Activated CD8-positive, alpha-beta memory T cell treated with anti-CD3 and anti-CD28 coated beads, Interleukin-2, amount 50 U/mL, for 4 hours (primary cell): ENCODE data around the gene LZTR1.

Experiments
- DNase-seq: peaks from one replicate; pipeline ENCODE4 v3.0.0-alpha.2; 2020

LZTR1 gene

DNA sequence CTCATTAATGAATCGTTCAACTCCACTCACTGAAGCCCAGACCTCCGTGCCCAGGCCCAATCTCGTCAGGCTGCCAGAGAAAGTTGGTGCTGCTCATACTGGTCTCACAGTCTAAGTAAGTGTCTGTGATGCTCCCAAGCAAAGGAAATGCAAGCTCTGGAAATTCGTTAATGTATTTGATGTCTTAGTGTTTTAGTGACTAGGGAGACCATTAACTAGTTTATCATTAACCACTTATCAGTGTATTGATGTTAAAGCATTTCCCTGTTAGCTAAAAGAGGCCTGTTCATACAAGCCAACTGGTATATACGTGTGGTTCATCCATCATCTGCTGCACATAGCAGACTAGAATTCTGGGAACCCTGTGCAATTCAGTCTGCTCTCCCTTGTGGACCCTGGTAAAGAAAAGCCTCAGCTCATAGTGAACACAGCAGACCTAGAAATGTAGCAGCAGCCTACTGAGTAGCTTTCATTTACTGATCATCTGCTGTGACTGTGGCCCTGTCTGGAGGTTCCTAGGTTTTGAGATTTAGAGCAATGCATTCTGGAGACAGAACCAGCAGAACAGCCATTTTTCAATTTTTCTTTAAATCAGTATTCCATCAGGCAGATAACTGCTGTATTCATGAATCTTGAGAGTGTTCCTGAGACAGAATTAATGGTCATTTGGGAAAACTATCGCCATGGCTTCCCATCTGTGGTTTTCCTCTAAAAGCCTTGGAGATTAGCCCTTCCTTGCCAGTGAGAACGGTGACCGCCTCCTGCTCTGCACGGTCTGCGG, 30.8 kb upstream of the LZTR1 start:
- no peak for DNase-seq

DNA sequence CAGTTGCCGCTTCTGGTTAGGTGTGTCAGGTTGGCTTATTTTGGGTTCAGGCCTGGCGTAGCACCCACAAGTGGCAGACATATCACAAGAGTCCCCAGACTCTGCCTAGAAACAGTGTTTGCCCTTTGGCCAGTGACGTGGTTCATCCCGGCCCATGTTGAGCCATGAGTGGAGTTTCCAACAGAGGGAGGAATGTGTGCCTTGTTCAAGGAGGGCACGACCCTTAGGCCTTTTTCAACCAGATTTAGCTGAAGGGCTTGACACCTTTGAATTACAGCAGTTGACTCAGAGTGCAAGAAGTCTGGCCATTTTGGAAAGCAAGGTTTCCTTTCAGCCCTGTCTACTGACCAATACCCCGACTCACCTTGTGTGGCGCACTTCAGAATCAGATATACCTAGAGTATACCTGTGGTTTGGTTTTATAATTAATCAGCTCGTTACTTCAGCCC, 30.1 kb upstream of the LZTR1 start:
- DNase-seq = no peak

DNA sequence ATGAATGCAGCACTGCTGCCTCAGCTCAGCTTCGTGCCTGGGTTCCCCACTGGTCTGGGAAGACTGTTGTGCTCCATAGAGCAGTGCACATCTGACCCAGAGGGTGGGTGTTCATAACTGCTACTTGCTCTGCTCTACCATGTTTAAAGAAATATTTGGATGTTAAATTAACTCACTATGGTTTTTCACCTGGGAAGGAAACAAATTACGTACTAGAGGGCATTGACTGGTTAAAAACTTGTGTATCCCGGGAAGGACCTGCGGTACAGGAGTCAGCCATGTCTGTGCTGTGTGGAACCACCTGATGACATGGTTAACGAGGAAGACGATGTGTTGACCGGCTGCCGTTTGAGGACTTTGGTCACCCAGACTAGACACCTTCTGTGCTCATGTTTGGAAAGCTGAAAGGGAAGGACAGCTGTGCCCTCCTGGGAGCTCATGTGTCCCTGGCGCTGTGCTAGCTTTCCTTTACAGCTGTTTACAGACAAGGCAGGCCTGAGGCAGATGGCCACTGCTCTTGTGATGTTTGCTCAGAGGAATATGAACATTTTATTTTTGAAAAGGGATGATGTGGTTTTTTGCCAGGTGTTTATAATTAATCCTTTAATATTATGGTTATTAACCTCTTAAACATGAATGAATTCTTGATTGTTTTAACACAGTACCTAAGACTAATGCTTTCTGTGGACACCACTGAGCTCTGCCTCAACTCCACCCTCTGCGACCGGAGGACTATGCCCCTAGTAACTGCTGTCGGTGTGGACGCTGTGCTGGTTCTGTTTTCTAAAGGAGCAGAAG, 29.4 kb upstream of the LZTR1 start:
- no peak for DNase-seq

DNA sequence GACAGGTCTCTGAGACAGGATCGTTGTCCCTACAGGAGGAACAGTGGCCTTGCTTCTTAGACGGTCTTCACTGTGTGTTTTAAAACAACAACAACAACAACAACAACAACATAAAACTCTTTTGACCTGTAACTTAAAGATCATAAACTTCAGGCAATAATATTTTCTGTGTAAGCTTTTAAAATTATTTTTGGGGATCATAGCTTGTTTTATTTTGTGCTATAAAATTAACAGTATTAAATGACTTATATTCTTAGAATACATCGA, 28.8 kb upstream of the LZTR1 start:
- DNase-seq = no peak

DNA sequence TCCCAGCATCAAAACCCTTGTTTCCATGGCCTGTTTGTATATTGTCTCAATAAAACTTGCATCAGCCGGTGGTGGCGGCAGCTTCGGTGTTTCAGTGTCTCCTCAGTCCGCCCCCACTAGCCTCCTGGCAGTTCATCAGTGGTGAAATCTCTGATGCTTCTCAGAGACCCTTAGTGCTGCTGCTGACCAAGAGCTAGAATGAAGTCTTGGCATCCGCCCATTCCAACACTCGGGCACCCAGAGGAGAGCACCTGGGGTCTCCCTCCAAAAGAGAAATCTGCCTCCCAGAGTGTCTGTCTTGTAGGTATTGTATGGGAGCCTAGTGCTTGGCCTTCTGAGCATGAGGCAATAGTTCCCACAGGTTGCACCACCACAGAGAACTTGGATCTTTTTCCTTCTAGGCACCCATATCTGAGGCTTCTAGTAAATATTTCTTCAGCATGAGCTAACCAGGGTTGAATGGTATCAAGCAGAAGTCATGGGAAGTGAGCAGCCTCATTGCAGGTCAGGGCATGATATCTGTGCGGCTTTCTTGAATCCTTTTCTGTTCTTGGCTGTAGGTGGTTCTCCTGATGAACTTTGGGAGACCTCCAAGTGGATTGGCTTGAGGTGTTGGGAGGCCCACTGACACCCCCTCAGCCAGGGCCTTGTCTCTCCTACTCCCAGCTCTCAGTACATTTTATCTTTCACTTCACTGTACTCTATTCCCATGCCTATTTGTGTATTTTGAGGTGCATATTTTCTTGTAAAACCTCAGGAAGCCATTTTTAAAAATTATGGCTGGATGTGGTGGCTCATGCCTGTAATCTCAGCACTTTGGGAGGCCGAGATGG, 28.2 kb upstream of the LZTR1 start:
- DNase-seq = no peak

DNA sequence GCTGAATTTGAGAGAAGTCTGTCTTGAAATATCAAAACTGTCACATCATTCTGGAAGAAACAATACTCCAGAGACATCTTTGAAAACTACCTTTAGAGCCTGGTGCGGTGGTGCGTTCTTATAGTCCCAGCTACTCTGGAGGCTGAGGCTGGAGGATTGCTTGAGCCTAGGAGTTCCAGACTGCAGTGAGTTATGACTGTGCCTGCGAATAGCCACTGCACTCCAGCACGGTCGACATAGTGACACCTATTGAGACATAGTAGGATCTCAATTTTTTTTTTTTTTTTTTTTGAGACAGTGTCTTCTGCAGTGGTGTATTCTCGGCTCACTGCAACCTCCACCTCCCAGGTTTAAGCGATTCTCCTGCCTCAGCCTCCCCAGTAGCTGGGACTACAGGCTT, 26.5 kb upstream of the LZTR1 start:
- no peak for DNase-seq

DNA sequence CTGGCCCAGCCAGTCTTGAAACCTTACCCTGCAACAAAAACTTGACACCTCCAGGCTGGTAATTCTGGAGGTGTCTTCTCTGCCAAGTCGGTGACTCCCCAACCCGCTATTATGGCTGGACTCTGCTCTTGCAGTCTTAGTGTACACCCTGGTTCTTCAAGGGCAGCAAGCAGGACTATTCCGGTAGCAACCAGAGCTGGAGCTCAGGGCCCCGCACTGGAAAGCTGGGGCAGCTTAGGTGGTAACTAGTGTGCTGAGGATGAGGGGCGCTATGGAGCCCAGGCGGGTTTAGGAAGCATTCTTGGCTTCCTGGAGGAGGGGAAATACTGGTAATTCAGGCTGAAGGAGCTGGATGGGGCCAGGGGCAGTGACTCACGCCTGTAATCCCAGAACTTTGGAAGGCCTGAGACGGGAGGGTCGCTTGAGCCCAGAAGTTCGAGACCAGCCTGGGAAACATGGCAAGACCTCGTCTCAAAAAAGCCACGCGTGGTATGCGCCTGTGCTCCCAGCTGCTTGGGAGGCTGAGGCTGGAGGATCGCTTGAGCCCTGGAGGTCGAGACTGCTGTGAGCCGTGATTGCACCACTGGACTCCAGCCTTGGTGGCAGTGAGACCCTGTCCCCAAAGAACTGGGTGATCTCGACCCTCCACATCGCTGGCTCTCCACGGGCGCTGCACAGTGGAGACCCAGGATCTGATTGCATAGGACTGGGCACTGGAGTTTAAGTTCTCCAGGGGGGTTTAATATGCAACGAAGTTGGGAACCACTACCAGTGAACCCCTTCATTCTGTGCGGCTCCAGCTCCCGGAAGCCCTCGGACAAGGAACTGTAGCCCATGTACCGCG, 25.6 kb upstream of the LZTR1 start:
- no peak for DNase-seq

DNA sequence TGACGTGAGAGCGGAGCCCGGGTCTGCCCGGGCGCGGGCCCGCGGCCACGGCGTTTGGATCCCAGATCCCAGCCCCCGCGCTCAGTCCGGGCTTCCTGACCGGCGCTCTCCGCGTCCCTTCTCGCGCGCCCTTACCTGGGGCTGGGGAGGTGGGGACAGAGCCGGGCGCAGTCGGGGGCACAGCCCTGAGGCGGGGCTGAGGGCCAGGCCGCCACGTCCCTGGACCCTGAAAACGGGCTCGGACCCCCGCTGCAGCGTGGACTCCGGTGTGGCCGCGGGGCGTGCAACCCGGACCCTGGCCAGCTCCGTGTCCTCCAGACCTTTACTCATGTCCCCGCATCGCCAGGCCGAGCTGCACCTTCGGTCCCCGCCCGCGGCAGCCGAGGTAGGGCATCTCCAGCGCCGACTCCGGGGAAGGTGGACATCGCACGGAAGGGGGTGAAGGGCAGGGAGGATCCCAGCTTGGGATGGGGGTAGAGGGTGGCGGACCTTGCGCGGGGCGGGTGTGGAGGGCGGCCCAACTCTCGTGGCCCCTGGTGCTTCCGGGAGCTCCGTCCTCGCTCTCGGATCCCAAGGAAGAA, 24.9 kb upstream of the LZTR1 start:
- no peak for DNase-seq

DNA sequence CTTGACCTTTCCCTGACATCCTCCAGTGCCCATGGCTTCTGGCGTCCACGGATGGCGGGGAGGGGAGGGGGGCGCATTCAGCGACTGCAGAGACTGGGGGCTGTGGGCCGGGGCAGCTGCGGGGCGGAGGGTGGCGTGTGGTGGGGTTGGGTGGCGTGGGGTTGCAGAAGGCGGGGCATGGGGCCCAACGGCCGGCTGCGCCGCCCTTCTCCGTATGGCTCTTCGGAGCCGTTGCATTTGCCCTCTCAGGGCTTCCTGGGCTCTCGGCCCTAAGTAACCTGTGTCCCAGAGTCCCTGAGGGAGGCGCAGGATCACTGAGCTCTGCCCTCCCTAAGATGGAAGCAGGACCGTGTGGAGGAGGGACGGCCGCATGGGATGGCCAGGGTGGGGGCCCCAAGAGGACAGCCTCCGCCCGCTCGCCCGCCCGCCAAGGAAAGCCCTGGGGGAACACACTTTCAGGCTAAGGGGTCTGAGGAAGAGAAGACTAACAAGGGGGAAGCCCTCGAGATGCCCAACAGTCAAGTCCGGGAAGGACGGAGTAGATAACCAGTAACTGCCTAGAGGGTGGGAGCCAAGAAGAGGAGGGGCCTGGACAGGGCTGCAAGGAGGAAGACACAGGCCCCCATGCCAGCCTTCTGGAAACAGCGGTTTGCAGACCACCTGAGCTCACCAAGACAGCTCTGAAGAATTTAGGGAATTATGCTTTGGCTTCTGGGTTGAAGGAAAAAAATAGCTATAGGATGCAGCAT, 24.2 kb upstream of the LZTR1 start:
- DNase-seq = no peak

DNA sequence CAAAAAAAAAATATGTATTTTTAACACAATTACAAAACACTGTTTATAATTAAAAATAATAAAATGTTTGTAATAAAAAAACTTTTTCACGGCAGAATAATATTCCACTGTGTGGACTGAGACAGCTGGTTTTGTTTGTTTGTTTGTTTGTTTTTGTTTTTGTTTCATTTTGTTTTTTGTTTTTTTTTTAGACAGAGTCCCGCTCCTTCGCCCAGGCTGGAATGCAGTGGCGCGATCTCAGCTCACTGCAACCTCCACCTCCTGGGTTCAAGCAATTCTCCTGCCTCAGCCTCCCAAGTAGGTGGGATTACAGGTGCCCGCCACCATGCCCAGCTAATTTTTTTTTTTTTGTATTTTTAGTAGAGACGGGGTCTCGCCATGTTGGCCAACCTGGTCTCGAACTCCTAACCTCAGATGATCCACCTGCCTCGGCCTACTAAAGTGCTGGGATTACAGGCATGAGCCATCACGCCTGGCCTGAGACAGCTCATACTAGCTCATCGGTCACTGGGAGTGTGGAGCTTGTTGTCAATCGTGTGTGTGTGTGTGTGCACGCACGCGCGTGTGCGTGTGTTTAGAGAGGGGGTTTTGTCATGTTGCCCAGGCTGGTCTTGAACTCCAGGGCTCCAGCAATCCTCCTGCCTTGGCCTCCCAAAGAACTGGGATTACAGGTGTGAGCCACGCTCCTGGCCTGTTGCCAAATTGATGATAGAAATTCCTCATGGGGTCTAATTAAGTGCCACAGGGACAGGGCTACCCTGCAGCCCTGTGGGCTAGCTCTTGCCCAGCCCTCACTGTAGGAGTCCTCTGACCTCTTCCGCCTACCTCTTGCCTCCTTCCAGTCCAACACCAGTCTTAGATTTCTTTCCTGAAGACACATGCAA, 22.3 kb upstream of the LZTR1 start:
- no peak for DNase-seq

DNA sequence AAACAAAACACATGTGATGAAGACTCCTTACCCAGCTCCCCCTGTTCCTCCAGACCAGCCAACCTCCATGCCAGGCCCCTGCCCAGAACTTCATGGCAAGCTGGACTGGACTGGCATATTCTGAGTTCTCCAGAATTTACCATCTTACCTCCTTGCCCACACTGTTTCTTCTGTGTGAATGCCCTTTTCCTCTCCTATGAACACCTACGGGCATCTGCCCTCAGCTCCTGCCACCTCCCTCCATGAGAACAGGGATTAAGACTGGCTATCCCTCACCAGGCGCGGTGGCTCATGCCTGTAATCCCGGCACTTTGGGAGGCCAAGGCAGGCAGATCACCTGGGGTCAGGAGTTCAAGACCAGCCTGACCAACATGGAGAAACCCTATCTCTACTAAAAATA, 21.5 kb upstream of the LZTR1 start:
- DNase-seq = no peak

DNA sequence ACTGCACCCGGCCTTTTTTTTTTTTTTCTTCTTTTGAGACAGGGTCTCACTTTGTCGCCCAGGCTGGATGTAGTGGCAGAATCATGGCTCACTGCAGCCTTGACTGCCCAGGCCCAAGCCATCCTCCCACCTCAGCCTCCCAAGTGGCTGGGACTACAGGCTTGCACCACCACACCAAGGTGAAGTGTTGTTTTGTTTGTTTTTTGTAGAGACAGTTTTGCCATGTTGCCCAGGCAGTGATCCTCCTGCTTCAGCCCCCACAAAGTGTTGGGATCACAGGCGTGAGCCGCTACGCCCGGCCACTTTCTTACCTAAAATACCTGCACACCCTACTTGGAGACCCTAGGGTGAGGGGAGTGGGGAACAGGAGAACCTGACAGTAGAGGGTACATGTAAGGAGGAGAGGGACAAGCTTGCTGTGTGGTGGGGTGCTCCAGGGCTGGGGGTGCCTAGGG, 19.6 kb upstream of the LZTR1 start:
- no peak for DNase-seq

DNA sequence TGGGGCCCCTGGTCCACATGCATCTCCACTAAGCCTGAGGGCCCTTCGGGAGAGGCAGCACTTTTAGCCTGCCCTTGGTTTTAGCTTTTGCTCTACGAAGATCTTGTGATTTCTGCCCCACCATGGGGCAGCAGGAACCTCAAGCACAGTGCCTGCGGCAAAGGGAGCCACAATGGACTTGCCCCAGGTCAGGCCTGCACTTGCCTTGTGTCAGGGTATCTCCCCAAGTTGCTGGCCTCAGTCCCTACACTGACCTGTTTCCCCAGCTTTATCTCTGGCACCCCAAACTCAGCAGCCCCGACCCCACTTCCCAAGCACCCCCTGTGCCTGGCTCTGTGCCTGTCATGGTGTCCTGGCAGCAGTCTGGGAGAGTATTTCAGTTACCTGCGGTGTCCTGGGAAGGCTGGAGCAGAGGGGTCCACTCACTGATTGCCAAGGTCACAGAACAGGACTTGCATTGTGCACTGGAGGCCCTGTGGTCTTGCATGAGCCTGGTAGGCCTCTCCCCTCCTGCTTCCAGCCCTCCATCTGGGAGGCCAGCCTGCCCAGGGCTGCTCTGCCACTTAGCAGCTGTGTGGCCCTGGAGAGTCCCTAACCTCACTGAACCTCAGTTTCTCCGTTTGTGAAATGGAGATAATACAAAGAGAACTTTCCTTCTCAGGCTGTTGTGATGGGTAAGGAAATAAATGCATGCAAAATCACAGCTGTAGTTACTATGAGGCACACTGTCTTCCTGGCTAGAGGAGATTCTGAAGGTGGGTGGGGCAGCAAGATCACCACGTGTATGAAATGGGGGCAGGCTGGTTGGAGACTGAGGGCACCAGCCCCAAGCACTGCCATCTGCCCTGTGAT, 18.7 kb upstream of the LZTR1 start:
- DNase-seq = no peak

DNA sequence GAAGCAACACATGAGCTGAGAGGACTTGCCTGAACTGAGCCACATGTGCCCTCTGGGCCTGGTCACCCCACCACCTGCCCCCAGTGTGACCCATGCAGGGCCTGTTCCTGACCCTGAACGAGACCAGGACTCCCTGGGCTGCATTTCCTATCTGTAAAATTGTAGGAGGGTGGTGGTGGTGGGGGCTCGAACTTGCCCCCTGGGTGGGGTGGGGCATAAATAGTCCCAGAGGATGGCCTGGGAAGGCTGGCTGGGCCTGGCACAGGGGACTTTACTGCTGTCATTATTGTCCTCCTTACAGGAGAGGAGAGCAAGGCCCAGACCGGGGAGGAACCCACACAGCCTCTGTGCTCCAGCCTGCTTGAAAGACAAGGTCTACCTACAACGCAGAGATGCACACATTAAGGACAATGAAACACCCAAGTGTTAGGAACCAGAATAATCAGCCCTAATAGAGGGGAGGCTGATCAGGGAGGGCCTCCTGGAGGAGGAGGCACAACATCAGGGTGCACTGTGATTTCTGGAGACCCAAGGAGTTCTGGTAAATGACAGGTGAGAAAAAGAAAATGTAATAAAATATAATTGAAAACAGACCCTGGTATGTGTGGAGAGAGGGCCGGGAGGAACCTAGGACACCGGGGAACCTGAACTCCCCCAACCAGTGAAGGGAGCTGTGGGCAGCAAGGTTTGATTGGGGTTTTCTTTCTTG, 17.9 kb upstream of the LZTR1 start:
- no peak for DNase-seq

DNA sequence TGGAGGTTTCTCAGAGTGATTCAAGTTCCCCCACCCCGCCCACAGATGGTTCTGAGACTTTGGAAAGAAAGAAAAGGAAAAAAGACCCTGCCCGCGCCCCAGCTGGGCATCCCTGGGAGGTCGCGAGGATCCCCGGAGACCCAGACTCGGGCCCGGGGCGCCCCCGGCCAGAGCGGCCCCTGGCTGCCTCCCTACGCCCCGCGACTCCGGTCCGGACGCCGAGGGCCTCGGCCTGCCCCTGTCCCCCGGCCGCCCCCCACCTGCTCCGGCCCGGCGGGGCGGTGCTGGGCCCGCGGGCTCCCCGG, 17.3 kb upstream of the LZTR1 start:
- DNase-seq = no peak

DNA sequence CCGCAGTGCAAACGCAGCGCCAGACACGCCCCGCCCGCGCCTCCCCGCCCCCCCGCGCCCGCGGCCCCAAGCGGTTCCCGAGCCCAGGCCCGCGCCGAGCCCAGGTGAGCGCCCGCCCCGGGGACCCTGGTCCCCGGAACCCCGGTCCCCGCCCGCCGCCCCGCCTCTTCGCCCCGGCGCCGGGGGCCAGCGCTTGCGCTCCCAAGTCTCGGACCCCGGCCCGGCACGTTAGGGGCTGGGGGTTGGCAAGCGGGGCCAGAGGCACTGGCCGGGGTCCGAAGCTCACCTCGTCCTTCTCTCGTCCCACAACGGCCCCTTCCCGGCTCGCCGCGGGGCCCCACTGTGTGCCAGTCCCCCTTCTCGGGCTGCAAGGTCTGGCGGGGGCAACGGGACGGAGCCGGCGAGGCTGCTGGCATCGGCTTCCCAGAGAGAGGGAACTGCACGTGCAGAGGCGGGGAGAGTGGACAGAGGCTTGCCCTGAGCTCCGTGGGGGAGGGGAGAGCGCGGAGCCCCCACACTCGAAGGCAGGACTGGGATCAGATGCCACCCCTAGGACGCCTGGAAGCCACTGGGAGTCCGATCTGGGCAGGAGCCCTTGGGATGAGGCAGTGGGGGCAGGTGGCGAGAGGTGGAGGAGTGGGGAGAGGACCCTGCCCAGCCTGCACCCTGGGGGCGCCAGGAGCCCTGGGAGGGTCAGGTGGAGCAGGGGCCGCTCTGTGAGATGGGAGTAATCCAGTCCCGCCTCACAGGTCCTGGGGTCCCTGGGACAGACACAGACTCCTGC, 16.8 kb upstream of the LZTR1 start:
- no peak for DNase-seq

DNA sequence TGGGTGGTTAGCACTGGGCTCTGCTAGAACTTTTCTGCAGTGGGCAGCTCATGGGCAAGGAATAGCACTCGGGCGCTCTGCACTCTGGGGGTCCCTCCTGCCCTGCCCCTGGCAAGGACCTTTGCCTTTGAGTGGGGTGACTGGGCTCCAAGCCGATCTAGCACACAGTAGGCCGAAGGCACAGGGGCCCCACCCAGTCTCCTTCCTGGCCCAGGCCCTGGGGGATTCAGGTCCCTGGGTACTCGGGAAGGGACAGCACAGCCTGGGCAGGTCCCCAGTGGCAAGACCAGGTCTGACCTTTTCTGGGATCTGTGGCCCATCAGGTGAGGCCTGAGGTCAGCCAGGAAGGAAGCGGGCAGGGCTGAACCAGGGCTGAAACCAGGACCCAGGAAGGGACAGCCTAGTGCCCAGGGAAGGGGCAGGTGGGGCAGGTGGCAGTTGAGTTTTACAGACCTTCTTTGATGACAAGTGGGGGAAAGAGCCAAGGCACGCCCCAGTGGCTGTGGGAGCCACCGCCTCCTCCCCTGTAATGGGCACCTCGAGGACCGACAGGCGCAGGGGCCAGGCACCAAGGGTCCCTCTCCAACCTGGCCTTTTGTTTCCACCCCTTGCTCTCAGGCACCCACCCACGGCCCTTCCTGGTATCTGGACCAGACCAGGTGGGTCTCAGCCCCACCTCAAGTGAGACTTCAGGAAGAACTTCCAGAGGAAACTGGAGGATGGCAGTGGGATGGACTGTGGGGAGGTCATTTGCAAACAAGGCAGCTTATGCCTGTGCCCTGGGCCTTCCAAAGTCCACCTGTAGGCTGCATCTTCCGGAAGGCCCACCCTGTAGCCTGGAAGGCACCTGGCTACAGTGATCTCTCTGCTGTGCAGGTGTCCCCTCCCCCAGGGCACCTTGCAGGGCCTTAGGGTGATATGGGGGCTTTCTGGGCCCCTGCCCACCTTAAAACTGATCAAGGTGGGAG, 15.9 kb upstream of the LZTR1 start:
- no peak for DNase-seq
